Endothelial cell of umbilical vein (primary cell): ENCODE data around the gene POLRMT. TPM values are rescaled to one million over a fixed set of nuclear protein-coding genes. Genes with fewer than 3 reads are reported as not detected.
"Not testable (repeated sequence)": the region's sequence is repeated elsewhere in the genome, so short reads cannot be mapped to it uniquely, and the experiment has no call there.

ENCODE experiments used
- BruUV-seq: library from RNA; stranded (reverse); fragments of 400-500 nt; replicated peaks from 2 replicates; lab custom pipeline; 2021; lab: Mats Ljungman, UMichigan
- CTCF ChIA-PET: fragments of 300-600, 350-600 bp; sonication (Branson Sonifier 250); formaldehyde crosslinking; loops from one replicate; lab custom pipeline; 2021; ENCODE audit warnings: antibody characterized with exemption, inconsistent platforms; lab: Charles Lee
- POLR2A ChIA-PET: fragments of 300-600, 350-600 bp; sonication (Branson Sonifier 250); formaldehyde crosslinking; loops from one replicate; lab custom pipeline; 2021; ENCODE audit warnings: antibody characterized with exemption, inconsistent platforms; lab: Charles Lee
- DNase-seq: peaks from one replicate; pipeline ENCODE4 v3.0.0-alpha.2; 2011; ENCODE audit warnings: low read depth, low spot score
- FAIRE-seq: peaks from 2 replicates; lab custom pipeline; 2011; peaks lifted over from hg19 to GRCh38; lab: Jason Lieb, UNC
- H2AFZ ChIP-seq: 2 replicates; pipeline ENCODE4 v1.6.0; 2012; ENCODE audit warnings: low read depth, low read length, control low read depth, inconsistent platforms
- H3K27ac ChIP-seq: 2 replicates; pipeline ENCODE4 v1.5.1; 2011; ENCODE audit warnings: low read depth, mild to moderate bottlenecking, control low read depth, low read length, moderate library complexity; ENCODE audit not compliant: insufficient read depth
- H3K27me3 ChIP-seq, 2 experiments: 2 replicates each; pipeline versions ENCODE4 v1.6.0 to v1.6.1; 2011; ENCODE audit warnings: low read length in 2 of 2, mixed read lengths in 1 of 2; ENCODE audit not compliant: control insufficient read depth in 2 of 2, insufficient read depth in 2 of 2
- H3K36me3 ChIP-seq, 2 experiments: 2 replicates in 1 of 2; 3 replicates in 1 of 2; pipeline ENCODE4 v1.5.1; 2011; ENCODE audit warnings: low read length in 2 of 2, mild to moderate bottlenecking in 1 of 2, moderate library complexity in 1 of 2; ENCODE audit not compliant: control insufficient read depth in 2 of 2, insufficient read depth in 2 of 2; ENCODE audit errors: extremely low read depth in 1 of 2
- H3K4me1 ChIP-seq: 3 replicates; pipeline ENCODE4 v1.5.1; 2011; ENCODE audit warnings: mild to moderate bottlenecking, low read length; ENCODE audit not compliant: control insufficient read depth, insufficient read depth; ENCODE audit errors: extremely low read depth
- H3K4me2 ChIP-seq: 2 replicates; pipeline ENCODE4 v1.6.1; 2011; ENCODE audit warnings: low read length, control low read depth, mixed read lengths; ENCODE audit not compliant: insufficient read depth
- H3K4me3 ChIP-seq, 3 experiments: fragments of 200-600 bp in 1 of 3; sonication (generic), shearing (Covaris generic) in 1 of 3; replicated peaks in 1 of 3; 2 replicates each; pipeline ENCODE4 v1.5.1; 2011 to 2016; ENCODE audit warnings: control low read depth in 3 of 3, low read length in 3 of 3, mild to moderate bottlenecking in 2 of 3, inconsistent platforms in 1 of 3, low read depth in 1 of 3, moderate library complexity in 1 of 3; ENCODE audit not compliant: insufficient read depth in 1 of 3
- H3K79me2 ChIP-seq: 2 replicates; pipeline ENCODE4 v1.6.0; 2012; ENCODE audit warnings: low read length, inconsistent platforms; ENCODE audit not compliant: control insufficient read depth, insufficient read depth
- H3K9ac ChIP-seq: replicated peaks from 2 replicates; pipeline ENCODE3; 2011; ENCODE audit warnings: low read length, control low read depth; ENCODE audit not compliant: insufficient read depth; ENCODE audit errors: extremely low read depth
- H3K9me1 ChIP-seq: replicated peaks from 3 replicates; pipeline ENCODE4 v1.6.0; 2011; ENCODE audit warnings: mild to moderate bottlenecking, low read length; ENCODE audit not compliant: control insufficient read depth, insufficient read depth; ENCODE audit errors: extremely low read depth
- H3K9me3 ChIP-seq: replicated peaks from 2 replicates; pipeline ENCODE4 v1.5.1; 2012; ENCODE audit warnings: low read length, inconsistent platforms; ENCODE audit not compliant: control insufficient read depth, insufficient read depth
- H4K20me1 ChIP-seq: replicated peaks from 2 replicates; pipeline ENCODE3; 2011; ENCODE audit warnings: mild to moderate bottlenecking, low read length; ENCODE audit not compliant: control insufficient read depth, insufficient read depth; ENCODE audit errors: extremely low read depth
- CTCF ChIP-seq, 2 donors: IDR thresholded peaks; 1 replicate in 1 of 2; 2 replicates in 1 of 2; pipeline ENCODE4 v1.5.1; 2011; ENCODE audit warnings: low read length in 2 of 2, mild to moderate bottlenecking in 2 of 2, moderate library complexity in 2 of 2, control low read depth in 1 of 2, inconsistent platforms in 1 of 2, low read depth in 1 of 2; ENCODE audit not compliant: insufficient read depth in 1 of 2; ENCODE audit errors: extremely low read depth in 1 of 2
- EZH2 ChIP-seq: IDR thresholded peaks from 2 replicates; pipeline ENCODE4 v1.6.1; 2012; ENCODE audit warnings: borderline replicate concordance, low read depth, mild to moderate bottlenecking, moderate library complexity, low read length, inconsistent platforms; ENCODE audit not compliant: severe bottlenecking
- FOS ChIP-seq: IDR thresholded peaks from 2 replicates; pipeline ENCODE4 v1.6.1; 2011; ENCODE audit warnings: mild to moderate bottlenecking, low read length, moderate library complexity, borderline replicate concordance; ENCODE audit not compliant: insufficient read depth
- GATA2 ChIP-seq: IDR thresholded peaks from 2 replicates; pipeline ENCODE4 v1.7.0; 2011; ENCODE audit warnings: low read depth, mild to moderate bottlenecking, moderate library complexity, mixed read lengths, low read length; ENCODE audit not compliant: insufficient read length, insufficient read depth
- JUN ChIP-seq: IDR thresholded peaks from 2 replicates; pipeline ENCODE4 v1.6.1; 2011; ENCODE audit warnings: borderline replicate concordance, low read depth; ENCODE audit not compliant: insufficient read length, insufficient read depth
- MAX ChIP-seq: IDR thresholded peaks from 2 replicates; pipeline ENCODE4 v1.6.1; 2011; ENCODE audit not compliant: insufficient read depth, insufficient read length
- MYC ChIP-seq: IDR thresholded peaks from one replicate; pipeline ENCODE4 v1.6.1; 2011; ENCODE audit warnings: mild to moderate bottlenecking, low read depth, low read length
- POLR2A ChIP-seq: IDR thresholded peaks from 2 replicates; pipeline ENCODE4 v1.6.1; 2012; ENCODE audit warnings: low read depth, mild to moderate bottlenecking, control low read depth, low read length
- POLR2AphosphoS5 ChIP-seq: IDR thresholded peaks from 2 replicates; pipeline ENCODE4 v1.6.1; 2012; ENCODE audit warnings: low read depth, mild to moderate bottlenecking, control low read depth, low read length, moderate library complexity; ENCODE audit not compliant: insufficient read depth
- dilution Hi-C: fragments of 300-500 bp; cut with MboI; formaldehyde crosslinking; loops from one replicate; pipeline ENCODE4 v1.15.0; 2019; ENCODE audit warnings: low sequenced_read_pairs; ENCODE audit not compliant: extremely low pct_ligation_motif_present
- intact Hi-C: fragments of 100-400 bp; cut with micrococcal nuclease; formaldehyde crosslinking; loops from one replicate; pipeline ENCODE4 v1.10.0; 2022
- polyA plus RNA-seq, 4 experiments: library from polyadenylated mRNA; depleted of rRNA in 3 of 4; stranded (reverse) in 3 of 4; unstranded in 1 of 4; fragments of >200 nt; gene quantifications; 2 replicates each; pipeline versions ENCODE4 v1.2.1 to v1.2.3, GENCODE V29; 2011 to 2012; ENCODE audit warnings: missing spikeins in 1 of 4
- total RNA-seq: library from RNA; stranded (reverse); gene quantifications from 2 replicates; pipeline ENCODE4 v1.2.3, GENCODE V29; 2021

The POLRMT gene
- total and polyA plus RNA-seq, 2 donors (not counting 3 experiments of a cell fraction or from before 2014, with no cell fraction given): 38.9 to 50.6 TPM

DNA sequence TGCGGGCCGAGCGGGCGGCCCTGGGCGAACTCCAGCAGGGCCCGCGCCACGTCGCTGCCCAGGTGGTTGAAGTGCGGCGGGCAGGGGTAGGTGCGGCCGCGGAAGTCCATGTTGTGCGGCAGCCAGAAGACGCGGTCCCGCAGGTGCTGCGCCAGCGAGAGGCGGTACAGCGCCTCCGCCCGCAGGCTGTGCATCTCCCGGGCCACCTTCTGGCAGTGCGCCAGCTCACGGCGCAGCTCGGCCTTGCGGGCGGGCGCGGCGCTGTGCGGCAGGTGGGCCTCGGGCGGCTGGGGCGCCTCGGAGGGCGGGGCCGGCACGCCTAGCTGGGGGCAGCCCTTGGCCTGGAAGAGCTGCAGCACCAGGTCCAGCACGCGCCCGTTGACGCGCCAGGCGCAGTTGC, 12.1 kb downstream of the POLRMT start:
- H3K36me3 ChIP-seq: peaks cover 3 to 32% of the 10 kb centered on the region in 2 experiments
- CTCF ChIA-PET, H4K20me1 ChIP-seq, intact Hi-C loops, FAIRE-seq, H3K9me1 ChIP-seq, H3K79me2 ChIP-seq, H2AFZ ChIP-seq, H3K27me3 ChIP-seq, dilution Hi-C loops, DNase-seq, H3K27ac ChIP-seq, H3K9ac ChIP-seq, H3K4me1 ChIP-seq, H3K4me3 ChIP-seq, H3K4me2 ChIP-seq, H3K9me3 ChIP-seq, POLR2A ChIA-PET, BruUV-seq: not testable (repeated sequence)

GRCh38 chr19:620166-620862, 13.0 kb downstream of the POLRMT start:
- Histone ChIP-seq H3K9me3 (no peaks in the 10 kb centered on the region), H3K4me2 (no peak overlapping the region), H3K9me1 (no peaks in the 10 kb centered on the region), H4K20me1 (no peaks in the 10 kb centered on the region), H3K9ac (no peak overlapping the region), H2AFZ (no peak overlapping the region), H3K27ac (no peak overlapping the region), H3K79me2 (no peaks in the 10 kb centered on the region), H3K27me3 (no peaks in the 10 kb centered on the region), H3K4me3 (no peak overlapping the region), H3K36me3 (peaks cover 3 to 32% of the 10 kb centered on the region in 2 experiments), H3K4me1 (no peaks in the 10 kb centered on the region)
- POLR2A ChIA-PET: no interaction called here
- CTCF ChIA-PET: no interaction called here
- intact Hi-C loops (no loop called here), dilution Hi-C loops (no loop called here)
- TF ChIP-seq POLR2AphosphoS5 (no peak), GATA2 (no peak), POLR2A (no peak), FOS (no peak), EZH2 (no peak), MYC (no peak), MAX (no peak), CTCF (IDR thresholded peaks at IDR 0.05; ENCODE audit: extremely low read depth in 1 of 2, insufficient read depth in 1 of 2, low read depth in 1 of 2, low read length in 2 of 2) (no peak), JUN (no peak)
- no peak for DNase-seq
- BruUV-seq: no TSS peak
- FAIRE-seq: no peak
